GM12873 (cell line): Measurements from ENCODE around the gene LTBP1.

Experiments
- CTCF ChIP-seq: IDR thresholded peaks from 2 replicates; pipeline ENCODE4 v1.5.1; 2012; ENCODE audit warnings: low read depth, mild to moderate bottlenecking, moderate library complexity, low read length, control low read depth; ENCODE audit not compliant: insufficient read depth; ENCODE audit errors: missing control alignments

Gene LTBP1

GRCh38 chr2:33363325-33364298, 416.9 kb downstream of the LTBP1 start:
- no peak for TF ChIP-seq CTCF

- TF ChIP-seq CTCF = no peak
These were observed 418.7 kb downstream of the LTBP1 start for GRCh38 chr2:33365264-33365970.

GRCh38 chr2:33366473-33366872, 419.7 kb downstream of the LTBP1 start:
- TF ChIP-seq CTCF = no peak

- no peak for TF ChIP-seq CTCF
These were observed 422.4 kb downstream of the LTBP1 start for GRCh38 chr2:33369191-33369590.

- TF ChIP-seq CTCF = no peak
These were observed 424.0 kb downstream of the LTBP1 start for GRCh38 chr2:33370636-33371265.

- no peak for TF ChIP-seq CTCF
These were observed 424.7 kb downstream of the LTBP1 start for GRCh38 chr2:33371304-33372090.
